Fibroblast of skin of left biceps (primary cell): ENCODE results near the gene ZFHX2.
A peak's percentile ranks its signal among the peaks of the same experiment; 100 is the strongest.

Experiments used
- DNase-seq, 2 experiments: peaks; one replicate each; pipeline ENCODE4 v3.0.0-alpha.2; 2013; ENCODE audit warnings: low read depth in 2 of 2

The ZFHX2 gene

GRCh38 chr14:23559926-23560520, 8.5 kb upstream of the ZFHX2 start:
- DNase-seq = no peak

- DNase-seq = no peak
Observed at GRCh38 chr14:23559010-23559925, 7.7 kb upstream of the ZFHX2 start.

GRCh38 chr14:23558346-23559009, 6.9 kb upstream of the ZFHX2 start:
- DNase-seq = no peak

GRCh38 chr14:23557946-23558345, 6.4 kb upstream of the ZFHX2 start:
- DNase-seq = no peak

- no peak for DNase-seq
Observed at GRCh38 chr14:23557521-23557920, 6.0 kb upstream of the ZFHX2 start.

GRCh38 chr14:23556700-23557440, 5.3 kb upstream of the ZFHX2 start:
- no peak for DNase-seq

- peak; percentile 64 to 65 for DNase-seq
Observed at GRCh38 chr14:23555882-23556699, 4.5 kb upstream of the ZFHX2 start, which contains the start of gene THTPA. THTPA (plus strand) TSS chr14:23556271; CDS start chr14:23556758, 487 bp downstream.

GRCh38 chr14:23555533-23555881, 3.9 kb upstream of the ZFHX2 start:
- no peak for DNase-seq

GRCh38 chr14:23550812-23551265, 726 bp downstream of the ZFHX2 start:
- no peak for DNase-seq

GRCh38 chr14:23550131-23550811, 1.3 kb downstream of the ZFHX2 start:
- DNase-seq = no peak

- DNase-seq = no peak
Observed at GRCh38 chr14:23548351-23549318, 2.9 kb downstream of the ZFHX2 start.

GRCh38 chr14:23547924-23548323, 3.6 kb downstream of the ZFHX2 start:
- no peak for DNase-seq

- no peak for DNase-seq
Observed at GRCh38 chr14:23546450-23547035, 5.0 kb downstream of the ZFHX2 start.

GRCh38 chr14:23545740-23546365, 5.7 kb downstream of the ZFHX2 start:
- DNase-seq = no peak

GRCh38 chr14:23544511-23545447, 6.8 kb downstream of the ZFHX2 start:
- no peak for DNase-seq

- no peak for DNase-seq
Observed at GRCh38 chr14:23543403-23543802, 8.2 kb downstream of the ZFHX2 start.

GRCh38 chr14:23542261-23542660, 9.3 kb downstream of the ZFHX2 start:
- no peak for DNase-seq
